HS-27A (cell line): ENCODE results near the gene TSPY1.
"Not testable (repeated sequence)": the region's sequence is repeated elsewhere in the genome, so short reads cannot be mapped to it uniquely, and the experiment has no call there.

Source experiments
- DNase-seq: peaks from one replicate; pipeline ENCODE4 v3.0.0-alpha.2; 2012; ENCODE audit warnings: low read depth, missing footprints

TSPY1 gene, protein sequence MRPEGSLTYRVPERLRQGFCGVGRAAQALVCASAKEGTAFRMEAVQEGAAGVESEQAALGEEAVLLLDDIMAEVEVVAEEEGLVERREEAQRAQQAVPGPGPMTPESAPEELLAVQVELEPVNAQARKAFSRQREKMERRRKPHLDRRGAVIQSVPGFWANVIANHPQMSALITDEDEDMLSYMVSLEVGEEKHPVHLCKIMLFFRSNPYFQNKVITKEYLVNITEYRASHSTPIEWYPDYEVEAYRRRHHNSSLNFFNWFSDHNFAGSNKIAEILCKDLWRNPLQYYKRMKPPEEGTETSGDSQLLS

DNA sequence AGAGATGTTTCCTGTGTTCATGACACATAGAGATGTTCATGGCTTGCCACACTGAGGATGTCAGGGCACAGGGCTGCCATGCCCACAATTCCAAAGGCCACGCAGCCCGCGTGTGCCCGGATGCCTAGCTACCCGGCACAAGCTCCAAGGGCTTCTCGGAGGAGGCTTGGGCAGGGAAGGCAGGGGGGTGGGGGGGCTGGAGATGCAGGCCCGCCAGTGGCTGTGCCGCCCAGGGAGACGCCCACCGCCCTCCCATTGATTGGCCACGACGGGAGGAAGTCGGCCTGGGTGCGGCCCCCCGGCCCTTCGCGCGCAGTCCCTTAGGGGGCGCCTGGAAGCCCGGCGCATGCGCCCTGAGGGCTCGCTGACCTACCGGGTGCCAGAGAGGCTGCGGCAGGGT, at the start of gene TSPY1:
Gene TSPY1, plus strand, starts transcription at position 301 of the 400 bp plus-strand sequence. Its CDS starts 46 bp downstream, at position 347.
- not testable (repeated sequence) for DNase-seq

DNA sequence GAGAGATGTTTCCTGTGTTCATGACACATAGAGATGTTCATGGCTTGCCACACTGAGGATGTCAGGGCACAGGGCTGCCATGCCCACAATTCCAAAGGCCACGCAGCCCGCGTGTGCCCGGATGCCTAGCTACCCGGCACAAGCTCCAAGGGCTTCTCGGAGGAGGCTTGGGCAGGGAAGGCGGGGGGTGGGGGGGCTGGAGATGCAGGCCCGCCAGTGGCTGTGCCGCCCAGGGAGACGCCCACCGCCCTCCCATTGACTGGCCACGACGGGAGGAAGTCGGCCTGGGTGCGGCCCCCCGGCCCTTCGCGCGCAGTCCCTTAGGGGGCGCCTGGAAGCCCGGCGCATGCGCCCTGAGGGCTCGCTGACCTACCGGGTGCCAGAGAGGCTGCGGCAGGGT, 20.2 kb downstream of the TSPY1 start, which contains the start of gene TSPY9:
Gene TSPY9, plus strand, starts transcription at position 301 of the 400 bp plus-strand sequence. Its CDS starts 46 bp downstream, at position 347.
- not testable (repeated sequence) for DNase-seq

DNA sequence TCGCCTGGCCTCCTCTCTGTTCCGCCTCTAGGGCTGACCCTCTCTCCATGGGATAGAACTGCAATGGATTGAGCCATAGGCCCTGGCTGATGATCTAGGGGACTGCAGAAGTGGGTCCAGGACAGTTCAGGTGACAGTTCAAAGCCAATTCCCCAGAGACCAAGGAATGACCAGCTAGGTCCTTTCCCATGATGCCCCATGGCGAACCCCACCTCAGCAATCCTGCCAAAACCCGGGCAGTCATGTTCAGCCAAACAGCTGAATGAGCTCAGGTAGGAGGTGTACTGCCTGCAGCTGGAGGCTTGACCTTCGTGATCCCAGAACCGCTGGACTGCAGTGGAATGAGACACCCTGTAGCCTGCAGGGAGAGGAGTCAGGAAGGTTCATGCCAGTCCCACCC, 37.6 kb downstream of the TSPY1 start:
- DNase-seq, result not testable (repeated sequence)

DNA sequence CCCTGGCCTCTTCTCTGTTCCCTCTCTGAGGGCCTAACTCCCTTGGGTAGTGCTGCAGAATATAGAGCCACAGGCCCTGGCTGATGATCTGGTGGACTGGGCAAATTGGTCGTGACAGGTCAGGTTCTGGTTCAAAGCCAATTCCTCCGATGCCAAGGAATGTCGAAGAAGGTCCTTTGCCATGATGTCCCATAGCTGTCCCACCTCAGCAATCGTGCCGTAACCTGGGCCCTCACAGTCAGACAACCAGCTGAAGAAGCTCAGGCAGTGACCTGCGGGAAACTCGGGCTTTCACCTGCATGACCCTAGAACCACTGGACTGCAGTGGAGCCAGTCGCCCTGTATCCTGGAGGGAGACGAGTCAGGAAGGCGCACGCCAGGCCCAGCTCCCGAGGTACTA, 49.5 kb downstream of the TSPY1 start:
- DNase-seq, result not testable (repeated sequence)
